Measurements from ENCODE around the gene MT1H.

DNA sequence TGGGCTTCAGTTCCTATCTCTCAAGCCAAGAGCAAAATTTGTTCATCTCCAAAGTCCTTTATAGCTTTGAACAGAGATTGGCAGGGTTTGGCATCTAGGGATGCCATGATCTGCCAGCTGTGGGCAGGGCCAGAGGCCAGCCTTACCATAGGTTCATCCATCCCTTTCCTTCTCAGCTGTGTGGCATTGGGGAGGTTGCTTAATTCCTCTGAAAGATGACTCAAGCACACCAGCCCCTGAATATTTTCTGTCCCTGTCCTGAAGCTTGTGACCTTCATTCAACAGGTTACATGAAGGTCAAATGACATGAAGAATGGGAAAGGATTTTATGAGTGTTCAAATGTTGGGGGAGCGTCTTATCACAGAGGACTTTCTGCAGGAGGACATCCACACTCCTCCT, 5.1 kb upstream of the MT1H start:
- TF ChIP-seq, protein P1, sequence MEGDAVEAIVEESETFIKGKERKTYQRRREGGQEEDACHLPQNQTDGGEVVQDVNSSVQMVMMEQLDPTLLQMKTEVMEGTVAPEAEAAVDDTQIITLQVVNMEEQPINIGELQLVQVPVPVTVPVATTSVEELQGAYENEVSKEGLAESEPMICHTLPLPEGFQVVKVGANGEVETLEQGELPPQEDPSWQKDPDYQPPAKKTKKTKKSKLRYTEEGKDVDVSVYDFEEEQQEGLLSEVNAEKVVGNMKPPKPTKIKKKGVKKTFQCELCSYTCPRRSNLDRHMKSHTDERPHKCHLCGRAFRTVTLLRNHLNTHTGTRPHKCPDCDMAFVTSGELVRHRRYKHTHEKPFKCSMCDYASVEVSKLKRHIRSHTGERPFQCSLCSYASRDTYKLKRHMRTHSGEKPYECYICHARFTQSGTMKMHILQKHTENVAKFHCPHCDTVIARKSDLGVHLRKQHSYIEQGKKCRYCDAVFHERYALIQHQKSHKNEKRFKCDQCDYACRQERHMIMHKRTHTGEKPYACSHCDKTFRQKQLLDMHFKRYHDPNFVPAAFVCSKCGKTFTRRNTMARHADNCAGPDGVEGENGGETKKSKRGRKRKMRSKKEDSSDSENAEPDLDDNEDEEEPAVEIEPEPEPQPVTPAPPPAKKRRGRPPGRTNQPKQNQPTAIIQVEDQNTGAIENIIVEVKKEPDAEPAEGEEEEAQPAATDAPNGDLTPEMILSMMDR (IDR thresholded peaks at IDR 0.05): no peak
- no peak for TF ChIP-seq POLR2A (IDR thresholded peaks at IDR 0.05)

Data from suprapubic skin (tissue), 3 donors.